H1 (cell line): ENCODE measurements around the gene XKR8. TPM values are rescaled to one million over a fixed set of nuclear protein-coding genes. Genes with fewer than 3 reads are reported as not detected.
"Not testable (repeated sequence)": the region's sequence is repeated elsewhere in the genome, so short reads cannot be mapped to it uniquely, and the experiment has no call there.

ENCODE experiments used
- CTCF ChIA-PET: fragments of 300-600 bp; sonication (Branson Sonifier 250); formaldehyde crosslinking; loops from one replicate; lab custom pipeline; 2021; ENCODE audit not compliant: partially characterized antibody; lab: Charles Lee
- POLR2A ChIA-PET: fragments of 300-600 bp; sonication (Branson Sonifier 250); formaldehyde crosslinking; loops from one replicate; lab custom pipeline; 2021; ENCODE audit warnings: inconsistent platforms; ENCODE audit not compliant: partially characterized antibody; lab: Charles Lee
- DNase-seq, 2 experiments: peaks; one replicate each; pipeline versions ENCODE4 v3.0.0 to v3.0.0-alpha.2; 2010 to 2022; ENCODE audit warnings: low spot score in 2 of 2, low read depth in 1 of 2, mixed read lengths in 1 of 2
- FAIRE-seq: peaks from 2 replicates; lab custom pipeline; 2011; peaks lifted over from hg19 to GRCh38; lab: Jason Lieb, UNC
- H2AFZ ChIP-seq: 2 replicates; pipeline ENCODE4 v1.8.1; 2012; ENCODE audit warnings: low read length, inconsistent platforms
- H2AK5ac ChIP-seq: 2 replicates; pipeline ENCODE4 v1.6.1; 2013; ENCODE audit warnings: low read depth, low read length
- H2BK120ac ChIP-seq: replicated peaks from 2 replicates; pipeline ENCODE3; 2013; ENCODE audit warnings: low read depth, low read length, inconsistent platforms
- H2BK12ac ChIP-seq: 2 replicates; pipeline ENCODE4 v1.6.1; 2013; ENCODE audit warnings: low read depth, low read length
- H2BK15ac ChIP-seq: 2 replicates; pipeline ENCODE4 v1.6.1; 2013; ENCODE audit warnings: low read length
- H2BK20ac ChIP-seq: 2 replicates; pipeline ENCODE4 v1.6.1; 2013; ENCODE audit warnings: low read length
- H2BK5ac ChIP-seq: 2 replicates; pipeline ENCODE4 v1.6.1; 2013; ENCODE audit warnings: low read depth, low read length
- H3K14ac ChIP-seq: 2 replicates; pipeline ENCODE4 v1.6.1; 2013; ENCODE audit warnings: inconsistent platforms; ENCODE audit not compliant: insufficient read length
- H3K18ac ChIP-seq: 2 replicates; pipeline ENCODE4 v1.6.1; 2013; ENCODE audit warnings: low read length; ENCODE audit errors: extremely low read depth
- H3K23ac ChIP-seq: 2 replicates; pipeline ENCODE4 v1.6.1; 2013; ENCODE audit warnings: inconsistent platforms; ENCODE audit not compliant: insufficient read length
- H3K23me2 ChIP-seq: 2 replicates; pipeline ENCODE4 v1.6.1; 2013; ENCODE audit warnings: low read depth, low read length
- H3K27ac ChIP-seq: 2 replicates; pipeline ENCODE4 v1.6.1; 2011; ENCODE audit warnings: low read depth, low read length, inconsistent platforms
- H3K27me3 ChIP-seq, 4 experiments: replicated peaks in 1 of 4; 1 replicate in 1 of 4; 2 replicates in 3 of 4; pipeline versions ENCODE4 v1.6.1 to v1.8.1; 2011 to 2013; ENCODE audit warnings: low read length in 3 of 4, mild to moderate bottlenecking in 3 of 4, inconsistent platforms in 2 of 4, mixed read lengths in 2 of 4, moderate library complexity in 1 of 4; ENCODE audit not compliant: control insufficient read depth in 3 of 4, insufficient read depth in 3 of 4; ENCODE audit errors: extremely low read depth in 1 of 4
- H3K36me3 ChIP-seq, 4 experiments: 2 replicates each; pipeline versions ENCODE4 v1.6.1 to v1.8.1; 2011 to 2013; ENCODE audit warnings: mild to moderate bottlenecking in 4 of 4, low read length in 3 of 4, moderate library complexity in 2 of 4, control low read depth in 1 of 4, inconsistent platforms in 1 of 4; ENCODE audit not compliant: insufficient read depth in 4 of 4, control insufficient read depth in 2 of 4
- H3K4ac ChIP-seq: replicated peaks from 2 replicates; pipeline ENCODE3; 2013; ENCODE audit warnings: low read length, low read depth, mixed read lengths, inconsistent platforms; ENCODE audit not compliant: insufficient read length
- H3K4me1 ChIP-seq, 4 experiments: replicated peaks in 1 of 4; 1 replicate in 1 of 4; 2 replicates in 3 of 4; pipeline versions ENCODE4 v1.6.1 to v1.8.1; 2011 to 2013; ENCODE audit warnings: low read length in 3 of 4, inconsistent platforms in 2 of 4, mixed read lengths in 1 of 4; ENCODE audit not compliant: insufficient read depth in 4 of 4, control insufficient read depth in 3 of 4
- H3K4me2 ChIP-seq, 2 experiments: 2 replicates each; pipeline versions ENCODE4 v1.6.1 to v1.8.1; 2011 to 2013; ENCODE audit warnings: low read depth in 2 of 2, low read length in 2 of 2, control low read depth in 1 of 2, inconsistent platforms in 1 of 2, mild to moderate bottlenecking in 1 of 2; ENCODE audit not compliant: insufficient read depth in 1 of 2
- H3K4me3 ChIP-seq, 4 experiments: fragments of 200-600, 300-600 bp in 1 of 4; sonication (generic), shearing (Covaris generic), sonication (Bioruptor Twin) in 1 of 4; 2 replicates each; pipeline versions ENCODE4 v1.5.1 to v1.8.1; 2011 to 2016; ENCODE audit warnings: low read length in 4 of 4, low read depth in 3 of 4, control low read depth in 2 of 4, inconsistent platforms in 2 of 4, mild to moderate bottlenecking in 2 of 4, mixed read lengths in 1 of 4, moderate library complexity in 1 of 4; ENCODE audit not compliant: insufficient read depth in 2 of 4; ENCODE audit errors: extremely low read depth in 1 of 4
- H3K56ac ChIP-seq: replicated peaks from 2 replicates; pipeline ENCODE3; 2013; ENCODE audit warnings: low read depth, mild to moderate bottlenecking, mixed read lengths, low read length, inconsistent platforms; ENCODE audit not compliant: insufficient read length
- H3K79me1 ChIP-seq: 2 replicates; pipeline ENCODE4 v1.6.1; 2013; ENCODE audit warnings: low read depth, low read length, control low read depth
- H3K79me2 ChIP-seq, 2 experiments: 2 replicates each; pipeline versions ENCODE4 v1.6.1 to v1.8.1; 2012 to 2013; ENCODE audit warnings: low read length in 2 of 2, mild to moderate bottlenecking in 2 of 2, inconsistent platforms in 1 of 2; ENCODE audit not compliant: insufficient read depth in 2 of 2, control insufficient read depth in 1 of 2
- H3K9ac ChIP-seq, 4 experiments: replicated peaks in 1 of 4; 1 replicate in 1 of 4; 2 replicates in 3 of 4; pipeline versions ENCODE4 v1.6.1 to v1.8.1; 2011 to 2013; ENCODE audit warnings: low read depth in 3 of 4, low read length in 3 of 4, control low read depth in 2 of 4, mild to moderate bottlenecking in 2 of 4, moderate library complexity in 2 of 4, inconsistent platforms in 1 of 4; ENCODE audit errors: extremely low read depth in 1 of 4
- H3K9me3 ChIP-seq, 2 experiments: 2 replicates each; pipeline versions ENCODE4 v1.6.1 to v1.8.1; 2012 to 2013; ENCODE audit warnings: mild to moderate bottlenecking in 2 of 2, moderate library complexity in 2 of 2, control low read depth in 1 of 2, inconsistent platforms in 1 of 2, low read depth in 1 of 2, low read length in 1 of 2, mixed read lengths in 1 of 2; ENCODE audit not compliant: insufficient read depth in 2 of 2
- H4K20me1 ChIP-seq, 2 experiments: replicated peaks in 1 of 2; 2 replicates each; pipeline versions ENCODE3 to v1.8.1; 2011 to 2013; ENCODE audit warnings: inconsistent platforms in 2 of 2, low read length in 2 of 2, mild to moderate bottlenecking in 1 of 2; ENCODE audit not compliant: insufficient read depth in 2 of 2, control insufficient read depth in 1 of 2
- H4K5ac ChIP-seq: 2 replicates; pipeline ENCODE4 v1.6.1; 2013; ENCODE audit warnings: low read length, low read depth, mixed read lengths, inconsistent platforms; ENCODE audit not compliant: insufficient read length
- H4K8ac ChIP-seq: 2 replicates; pipeline ENCODE4 v1.8.0; 2013; ENCODE audit warnings: mild to moderate bottlenecking, moderate library complexity, low read length, inconsistent platforms; ENCODE audit not compliant: insufficient read depth; ENCODE audit errors: extremely low read depth
- H4K91ac ChIP-seq: replicated peaks from 2 replicates; pipeline ENCODE3; 2013; ENCODE audit warnings: low read length, mixed read lengths, inconsistent platforms; ENCODE audit not compliant: insufficient read length
- WGBS, 2 experiments: shearing (Covaris generic) in 1 of 2; methylation state at CpG; one replicate each; pipeline versions ENCODE4 v1.1.6 to v1.1.7; 2013 to 2015; ENCODE audit warnings: low lambda C conversion rate in 2 of 2, mixed read lengths in 2 of 2, inconsistent platforms in 1 of 2, low coverage in 1 of 2, missing lambda C conversion rate in 1 of 2; ENCODE audit not compliant: insufficient replicate concordance in 2 of 2, insufficient coverage in 1 of 2, insufficient read length in 1 of 2; ENCODE audit errors: extremely low coverage in 1 of 2, missing lambda C conversion rate in 1 of 2; 5-methylcytosine and 5-hydroxymethylcytosine counted together
- polyA plus RNA-seq, 7 experiments: library from polyadenylated mRNA; depleted of rRNA in 3 of 7; stranded (reverse) in 5 of 7; unstranded in 2 of 7; fragments of >200 nt in 5 of 7; fragments of 200-250 nt in 2 of 7; gene quantifications; 1 replicate in 5 of 7; 2 replicates in 1 of 7; 4 replicates in 1 of 7; pipeline versions ENCODE4 v1.2.1 to v1.2.3, GENCODE V29; 2011 to 2013; ENCODE audit warnings: missing spikeins in 2 of 7, mixed read lengths in 2 of 7
- total RNA-seq: library from RNA; stranded (reverse); fragmentation: NEBNext Ultra II Directional; extraction: Animal tissue kit (Norgen Biotek cat#: 25700); gene quantifications from 2 replicates; pipeline ENCODE4 v1.2.1, GENCODE V29; 2021

XKR8 gene
- total and polyA plus RNA-seq, 2 of the 8 experiments (the other 6 are each of a cell fraction or from before 2014, with no cell fraction given), result 14.2 to 16.3 TPM

- H3K4me1 ChIP-seq, H2BK15ac ChIP-seq, H2BK5ac ChIP-seq, H2BK120ac ChIP-seq, H4K91ac ChIP-seq, H2AFZ ChIP-seq, H3K18ac ChIP-seq, H3K79me1 ChIP-seq, H3K27ac ChIP-seq, H3K4ac ChIP-seq, CTCF ChIA-PET, H4K5ac ChIP-seq, H3K56ac ChIP-seq, H3K9ac ChIP-seq, H3K14ac ChIP-seq, H3K79me2 ChIP-seq, H2AK5ac ChIP-seq, FAIRE-seq, H3K23me2 ChIP-seq, H3K4me3 ChIP-seq, H2BK12ac ChIP-seq, H4K20me1 ChIP-seq, H4K8ac ChIP-seq, H2BK20ac ChIP-seq, H3K27me3 ChIP-seq, H3K9me3 ChIP-seq, DNase-seq, H3K23ac ChIP-seq, H3K4me2 ChIP-seq: not testable (repeated sequence)
- POLR2A ChIA-PET, result interaction anchor here (1.1 kb wide), 1 partner anchor 78 kb away, joined by 4 read pairs; no protein-coding TSS in a partner anchor
- H3K36me3 ChIP-seq, result peaks cover 11 to 60% (median 37%) of the 10 kb centered on the region in 4 experiments
- 87% methylated on average over 6 of the region's 6 CpGs; no CpG with 5 or more reads in 1 of the 2 experiments for WGBS, 2 experiments
Measured at GRCh38 chr1:27994526-27994925, 34.8 kb downstream of the XKR8 start.
